Measurements from ENCODE around the gene RPS2. TPM values are rescaled to one million over a fixed set of nuclear protein-coding genes. Genes with fewer than 3 reads are reported as not detected.

RPS2 gene
- total RNA-seq, 1 experiment from 2014 or later: 3,874 TPM

- H3K79me2 ChIP-seq (ENCODE audit: insufficient read depth, low read length): no peaks in the 10 kb centered on the region
- no peak overlapping the region for H3K27ac ChIP-seq (ENCODE audit: insufficient read length, low read depth, low read length)
- Mint-ChIP-seq H3K36me3 (ENCODE audit: insufficient read depth in 1 of 3, low read depth in 3 of 3) (no peaks in the 10 kb centered on the region), H3K27ac (no peak overlapping the region), H3K4me1 (peaks cover 2 to 13% of the 10 kb centered on the region in 2 experiments), H3K27me3 (ENCODE audit: low read depth) (peaks cover 31% of the 10 kb centered on the region), H3K4me3 (peak overlapping the region in 1 of 2 experiments; percentile 54; a peak in 1 of 5 replicates), H3K9me3 (peaks cover 0 to 3% of the 10 kb centered on the region in 2 experiments; a peak in 1 of 5 replicates)
- no peak overlapping the region for H2BK120ac ChIP-seq (ENCODE audit: low read depth, low read length, poor library complexity, severe bottlenecking)
- H3K18ac ChIP-seq (ENCODE audit: insufficient read length, low read depth, low read length): no peak overlapping the region
- H3K14ac ChIP-seq (ENCODE audit: insufficient read depth, low read length): no peak overlapping the region
- no peak overlapping the region for H2BK15ac ChIP-seq (ENCODE audit: low read depth, low read length)
- H3K56ac ChIP-seq (ENCODE audit: insufficient read length, low read depth, low read length): no peak overlapping the region
- no peak overlapping the region for H4K5ac ChIP-seq (ENCODE audit: insufficient read length, low read depth, low read length)
- H4K8ac ChIP-seq (replicated peaks; ENCODE audit: insufficient read length, low read depth, low read length): no peak overlapping the region
- H3K4me2 ChIP-seq (ENCODE audit: insufficient read depth, insufficient read length, low read length): no peak overlapping the region
- no peaks in the 10 kb centered on the region for H3K4me1 ChIP-seq (ENCODE audit: insufficient read depth, low read length)
- no peaks in the 10 kb centered on the region for H3K27me3 ChIP-seq (ENCODE audit: insufficient read depth, low read length)
- H3K23ac ChIP-seq (ENCODE audit: insufficient read length, low read depth, low read length): no peak overlapping the region
- H4K91ac ChIP-seq (ENCODE audit: insufficient read length, low read depth, low read length): no peak overlapping the region
- no peaks in the 10 kb centered on the region for H4K20me1 ChIP-seq (ENCODE audit: control insufficient read depth, insufficient read depth, insufficient read length)
- peaks cover 3% of the 10 kb centered on the region for H3K23me2 ChIP-seq (ENCODE audit: insufficient read length, low read depth, low read length, poor library complexity, severe bottlenecking)
- TF ChIP-seq CTCF (conservative IDR thresholded peaks at IDR 0.05): no peak
- no peak overlapping the region for H2AFZ ChIP-seq (ENCODE audit: low read length)
- H3K79me1 ChIP-seq (ENCODE audit: insufficient read depth, low read depth, low read length, poor library complexity, severe bottlenecking): no peaks in the 10 kb centered on the region
- H3T11ph ChIP-seq (ENCODE audit: low read length): no peak overlapping the region
- no peak overlapping the region for H2AK5ac ChIP-seq (ENCODE audit: insufficient read length, low read length)
- H3K9ac ChIP-seq (ENCODE audit: extremely low read depth, insufficient read length, low read length): no peak overlapping the region
- no peak overlapping the region for H2BK12ac ChIP-seq (ENCODE audit: insufficient read length, low read depth, low read length)
- H2BK5ac ChIP-seq (ENCODE audit: insufficient read length, low read length): no peak overlapping the region
- H3K4ac ChIP-seq (ENCODE audit: low read depth, low read length): no peak overlapping the region
- no peak for DNase-seq
- no peaks in the 10 kb centered on the region for H3K9me3 ChIP-seq (ENCODE audit: control insufficient read depth, low read depth, low read length)
- WGBS (ENCODE audit: extremely low coverage, insufficient read length, low lambda C conversion rate): no CpG with 5 or more reads among the region's 10 CpGs
- no peak overlapping the region for H2BK20ac ChIP-seq (ENCODE audit: low read depth, low read length, poor library complexity, severe bottlenecking)
Measured at GRCh38 chr16:1930338-1930720, 34.3 kb downstream of the RPS2 start.

All from H9 (cell line).